ENCODE data around the gene CPB2. TPM values are rescaled to one million over a fixed set of nuclear protein-coding genes. Genes with fewer than 3 reads are reported as not detected.

Gene CPB2
- total and polyA plus RNA-seq, 2 of the 8 experiments (the other 6 are each of a cell fraction or from before 2014, with no cell fraction given) = not detected

GRCh38 chr13:46079770-46080169, 25.1 kb downstream of the CPB2 start:
- ChIA-PET CTCF (ENCODE audit: partially characterized antibody) (no interaction called here), POLR2A (ENCODE audit: partially characterized antibody) (no interaction called here)
- WGBS, 2 experiments (ENCODE audit: extremely low coverage in 1 of 2, insufficient coverage in 1 of 2, insufficient read length in 1 of 2, insufficient replicate concordance in 2 of 2, low coverage in 1 of 2, low lambda C conversion rate in 2 of 2, missing lambda C conversion rate in 1 of 2) = 94% methylated on average over 2 of the region's 2 CpGs; no CpG with 5 or more reads in 1 of the 2 experiments
- no peak overlapping the region for H3K4ac ChIP-seq (replicated peaks; ENCODE audit: insufficient read length, low read depth, low read length)
- no peak overlapping the region for H2BK120ac ChIP-seq (replicated peaks; ENCODE audit: low read depth, low read length)
- DNase-seq (ENCODE audit: low read depth in 1 of 2, low spot score in 2 of 2) (no peak), FAIRE-seq (no peak)
- no peak overlapping the region for H3K56ac ChIP-seq (replicated peaks; ENCODE audit: insufficient read length, low read depth, low read length)
- no peak overlapping the region for H3K9ac ChIP-seq (replicated peaks in 1 of 4; ENCODE audit: extremely low read depth in 1 of 4, low read depth in 3 of 4, low read length in 3 of 4)
- no peak overlapping the region for H4K91ac ChIP-seq (replicated peaks; ENCODE audit: insufficient read length, low read length)
- no peak overlapping the region for H2BK12ac ChIP-seq (ENCODE audit: low read depth, low read length)
- H3K27me3 ChIP-seq (replicated peaks in 1 of 4; ENCODE audit: control insufficient read depth in 3 of 4, extremely low read depth in 1 of 4, insufficient read depth in 3 of 4, low read length in 3 of 4) = no peaks in the 10 kb centered on the region
- H3K4me3 ChIP-seq (ENCODE audit: extremely low read depth in 1 of 4, insufficient read depth in 2 of 4, low read depth in 3 of 4, low read length in 4 of 4) = no peak overlapping the region
- H4K20me1 ChIP-seq (replicated peaks in 1 of 2; ENCODE audit: control insufficient read depth in 1 of 2, insufficient read depth in 2 of 2, low read length in 2 of 2) = no peaks in the 10 kb centered on the region
- no peaks in the 10 kb centered on the region for H3K79me2 ChIP-seq (ENCODE audit: control insufficient read depth in 1 of 2, insufficient read depth in 2 of 2, low read length in 2 of 2)
- H3K27ac ChIP-seq (ENCODE audit: low read depth, low read length) = no peak overlapping the region
- no peak overlapping the region for H3K4me2 ChIP-seq (ENCODE audit: insufficient read depth in 1 of 2, low read depth in 2 of 2, low read length in 2 of 2)
- no peak overlapping the region for H2AK5ac ChIP-seq (ENCODE audit: low read depth, low read length)
- H3K4me1 ChIP-seq (replicated peaks in 1 of 4; ENCODE audit: control insufficient read depth in 3 of 4, insufficient read depth in 4 of 4, low read length in 3 of 4) = no peaks in the 10 kb centered on the region
- H4K8ac ChIP-seq (ENCODE audit: extremely low read depth, insufficient read depth, low read length) = no peak overlapping the region
- no peak overlapping the region for H4K5ac ChIP-seq (ENCODE audit: insufficient read length, low read depth, low read length)
- no peak overlapping the region for H2BK15ac ChIP-seq (ENCODE audit: low read length)
- H2AFZ ChIP-seq (ENCODE audit: low read length) = no peak overlapping the region
- H3K14ac ChIP-seq (ENCODE audit: insufficient read length) = no peak overlapping the region
- no peak overlapping the region for H2BK5ac ChIP-seq (ENCODE audit: low read depth, low read length)
- no peaks in the 10 kb centered on the region for H3K36me3 ChIP-seq (ENCODE audit: control insufficient read depth in 2 of 4, insufficient read depth in 4 of 4, low read length in 3 of 4)
- H3K23me2 ChIP-seq (ENCODE audit: low read depth, low read length) = no peaks in the 10 kb centered on the region
- no peaks in the 10 kb centered on the region for H3K79me1 ChIP-seq (ENCODE audit: low read depth, low read length)
- H3K9me3 ChIP-seq (ENCODE audit: insufficient read depth in 2 of 2, low read depth in 1 of 2, low read length in 1 of 2) = 0 out of 4 replicates have a peak, but pooled peaks cover 0 to under 1% of the 10 kb centered on the region in 2 experiments
- no peak overlapping the region for H3K23ac ChIP-seq (ENCODE audit: insufficient read length)
- no peak overlapping the region for H2BK20ac ChIP-seq (ENCODE audit: low read length)
- TF ChIP-seq CTBP2 (IDR thresholded peaks at IDR 0.05; ENCODE audit: borderline replicate concordance, insufficient read depth, insufficient read length, low read length) (no peak), SP2 (IDR thresholded peaks at IDR 0.05; ENCODE audit: low read length) (no peak)
- no peak overlapping the region for H3K18ac ChIP-seq (ENCODE audit: extremely low read depth, low read length)

Data from H1 (cell line).